H1 (cell line): Measurements from ENCODE around the gene ASCL2. TPM values are rescaled to one million over a fixed set of nuclear protein-coding genes. Genes with fewer than 3 reads are reported as not detected.

Experiments
- CBX8 ChIP-seq: fragments of 300-800, 300-1000 bp; sonication (generic); IDR thresholded peaks from 2 replicates; pipeline ENCODE4 v1.7.1; 2016; ENCODE audit warnings: low read depth, low read length, borderline replicate concordance
- CHD7 ChIP-seq: fragments of 300-600 bp; sonication (generic); IDR thresholded peaks from 2 replicates; pipeline ENCODE4 v1.7.1; 2012; ENCODE audit warnings: low read length, moderate library complexity, mild to moderate bottlenecking, inconsistent platforms; ENCODE audit not compliant: insufficient replicate concordance
- JUND ChIP-seq: IDR thresholded peaks from 2 replicates; pipeline ENCODE4 v1.6.1; 2011; ENCODE audit warnings: mild to moderate bottlenecking, improper control_type of control experiment, low read length
- TAF1 ChIP-seq: IDR thresholded peaks from 2 replicates; pipeline ENCODE4 v1.6.1; 2011; ENCODE audit warnings: mild to moderate bottlenecking, low read depth, low read length
- polyA plus RNA-seq, 7 experiments: library from polyadenylated mRNA; depleted of rRNA in 3 of 7; stranded (reverse) in 5 of 7; unstranded in 2 of 7; fragments of >200 nt in 5 of 7; fragments of 200-250 nt in 2 of 7; gene quantifications; 1 replicate in 5 of 7; 2 replicates in 1 of 7; 4 replicates in 1 of 7; pipeline versions ENCODE4 v1.2.1 to v1.2.3, GENCODE V29; 2011 to 2013; ENCODE audit warnings: missing spikeins in 2 of 7, mixed read lengths in 2 of 7
- total RNA-seq: library from RNA; stranded (reverse); fragmentation: NEBNext Ultra II Directional; extraction: Animal tissue kit (Norgen Biotek cat#: 25700); gene quantifications from 2 replicates; pipeline ENCODE4 v1.2.1, GENCODE V29; 2021

The ASCL2 gene
- total and polyA plus RNA-seq, 2 of the 8 experiments (the other 6 are each of a cell fraction or from before 2014, with no cell fraction given): 0.51 to 0.56 TPM

- TF ChIP-seq CHD7: no peak
- TF ChIP-seq JUND: no peak
- no peak for TF ChIP-seq CBX8
- TF ChIP-seq TAF1: no peak
- TF ChIP-seq, all 59 proteins: peak for 0
These were observed 9.8 kb upstream of the ASCL2 start (continued) for GRCh38 chr11:2280208-2280607.
